VCaP (cell line): ENCODE data around the gene BEND6.

Experiments
- H3K27ac ChIP-seq: fragments of 450-650 bp; 2 replicates; pipeline ENCODE4 v1.5.1; 2017
- TF ChIP-seq, protein P1 (sequence below): fragments of 450-650 bp; conservative IDR thresholded peaks from 2 replicates; pipeline ENCODE4 v1.5.1; 2017; ENCODE audit warnings: mild to moderate bottlenecking, moderate library complexity

The BEND6 gene

GRCh38 chr6:57063847-57064246, 108.9 kb downstream of the BEND6 start:
- H3K27ac ChIP-seq = no peak overlapping the region
- TF ChIP-seq, protein P1, sequence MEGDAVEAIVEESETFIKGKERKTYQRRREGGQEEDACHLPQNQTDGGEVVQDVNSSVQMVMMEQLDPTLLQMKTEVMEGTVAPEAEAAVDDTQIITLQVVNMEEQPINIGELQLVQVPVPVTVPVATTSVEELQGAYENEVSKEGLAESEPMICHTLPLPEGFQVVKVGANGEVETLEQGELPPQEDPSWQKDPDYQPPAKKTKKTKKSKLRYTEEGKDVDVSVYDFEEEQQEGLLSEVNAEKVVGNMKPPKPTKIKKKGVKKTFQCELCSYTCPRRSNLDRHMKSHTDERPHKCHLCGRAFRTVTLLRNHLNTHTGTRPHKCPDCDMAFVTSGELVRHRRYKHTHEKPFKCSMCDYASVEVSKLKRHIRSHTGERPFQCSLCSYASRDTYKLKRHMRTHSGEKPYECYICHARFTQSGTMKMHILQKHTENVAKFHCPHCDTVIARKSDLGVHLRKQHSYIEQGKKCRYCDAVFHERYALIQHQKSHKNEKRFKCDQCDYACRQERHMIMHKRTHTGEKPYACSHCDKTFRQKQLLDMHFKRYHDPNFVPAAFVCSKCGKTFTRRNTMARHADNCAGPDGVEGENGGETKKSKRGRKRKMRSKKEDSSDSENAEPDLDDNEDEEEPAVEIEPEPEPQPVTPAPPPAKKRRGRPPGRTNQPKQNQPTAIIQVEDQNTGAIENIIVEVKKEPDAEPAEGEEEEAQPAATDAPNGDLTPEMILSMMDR = no peak

- TF ChIP-seq, protein P1 = no peak
Observed at GRCh38 chr6:57064809-57065208, 109.9 kb downstream of the BEND6 start.

DNA sequence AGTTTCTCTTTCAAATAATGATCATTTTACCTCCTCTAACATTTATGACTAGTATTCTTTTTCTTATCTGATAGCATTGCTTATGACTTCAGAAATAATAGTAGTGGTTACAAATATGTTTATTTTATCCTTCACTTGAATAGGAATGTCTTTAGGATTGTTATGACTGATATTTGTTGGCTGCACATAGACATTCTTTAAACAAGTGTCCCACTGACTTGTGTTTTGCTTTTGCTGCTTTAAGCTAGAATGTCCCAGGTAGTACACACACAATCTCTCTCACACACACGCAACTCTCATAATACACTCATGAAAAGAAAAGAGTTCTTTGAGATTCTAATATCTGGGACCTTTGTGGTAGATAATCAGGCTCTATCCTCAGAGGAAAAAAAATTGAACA, 113.2 kb downstream of the BEND6 start:
- no peak overlapping the region for H3K27ac ChIP-seq
- TF ChIP-seq, protein P1 = no peak

More at GRCh38 chr6:57064809-57065208, 109.9 kb downstream of the BEND6 start:
- no peak overlapping the region for H3K27ac ChIP-seq

GRCh38 chr6:57069228-57069627, 114.3 kb downstream of the BEND6 start:
- H3K27ac ChIP-seq = no peak overlapping the region

DNA sequence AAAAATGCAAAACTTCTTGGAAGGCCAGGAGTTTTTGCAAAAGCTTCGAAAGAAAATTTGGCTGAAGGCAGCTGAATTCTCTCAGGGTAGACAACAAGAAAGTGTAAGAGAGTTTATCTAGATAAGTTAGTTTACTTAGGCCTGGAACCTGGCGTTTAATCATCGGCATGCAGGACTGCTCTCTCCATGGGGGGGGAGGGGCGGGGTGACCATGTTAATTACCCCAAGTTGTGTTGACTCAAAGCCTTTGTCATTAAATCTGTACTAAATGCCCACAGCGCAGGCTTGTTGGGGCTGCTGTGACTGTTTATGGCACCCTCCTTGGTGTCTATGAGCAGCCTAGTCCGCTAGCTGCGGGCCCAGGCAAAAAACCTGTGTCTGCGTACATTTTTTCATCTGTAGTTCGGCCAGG, 115.0 kb downstream of the BEND6 start:
- TF ChIP-seq, protein P1 = no peak
- H3K27ac ChIP-seq = no peak overlapping the region

More at GRCh38 chr6:57069228-57069627, 114.3 kb downstream of the BEND6 start:
- TF ChIP-seq, protein P1 = no peak

DNA sequence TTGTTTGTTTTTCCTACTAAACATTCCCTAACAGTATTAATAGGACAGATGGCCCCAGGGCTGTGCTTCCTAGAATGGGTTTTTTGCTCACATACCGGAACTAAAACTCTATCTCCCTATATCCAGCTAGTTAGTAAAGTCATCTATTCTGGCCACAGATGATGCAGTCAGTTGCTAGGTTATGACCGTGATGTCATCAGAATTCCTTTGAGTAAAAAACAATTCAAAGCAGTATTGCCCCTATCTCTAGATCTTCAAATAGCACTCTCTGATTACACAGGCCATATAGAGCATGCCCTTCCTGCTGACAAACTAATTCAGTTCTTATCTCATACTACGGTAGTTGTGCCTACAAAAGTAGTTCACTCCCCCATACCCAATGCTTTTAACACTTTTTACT, 117.2 kb downstream of the BEND6 start:
- TF ChIP-seq, protein P1 = no peak

DNA sequence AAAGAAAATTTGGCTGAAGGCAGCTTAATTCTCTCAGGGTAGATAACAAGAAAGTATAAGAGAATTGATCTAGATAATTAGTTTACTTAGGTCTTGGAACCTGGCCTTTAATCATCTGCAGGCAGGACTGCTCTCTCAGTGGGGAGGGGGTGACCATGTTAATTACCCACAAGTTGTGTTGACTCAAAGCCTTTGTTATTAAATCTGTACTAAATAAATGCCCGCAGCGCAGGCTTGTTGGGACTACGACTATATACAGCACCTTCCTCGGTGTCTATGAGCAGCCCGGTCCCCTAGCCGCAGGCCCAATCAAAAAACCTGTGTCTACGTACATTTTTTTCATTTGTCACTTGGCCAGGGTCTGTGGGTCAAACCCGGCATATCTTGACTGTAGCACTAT, 119.5 kb downstream of the BEND6 start:
- H3K27ac ChIP-seq = no peak overlapping the region
- TF ChIP-seq, protein P1 = no peak

More for the DNA sequence above, 117.2 kb downstream of the BEND6 start:
- H3K27ac ChIP-seq = no peak overlapping the region
